ENCODE results near the gene LTBP3.
"Not testable (repeated sequence)": the region's sequence is repeated elsewhere in the genome, so short reads cannot be mapped to it uniquely, and the experiment has no call there.

LTBP3 gene

GRCh38 chr11:65526744-65527143, 31.4 kb downstream of the LTBP3 start:
- TF ChIP-seq, protein P1, sequence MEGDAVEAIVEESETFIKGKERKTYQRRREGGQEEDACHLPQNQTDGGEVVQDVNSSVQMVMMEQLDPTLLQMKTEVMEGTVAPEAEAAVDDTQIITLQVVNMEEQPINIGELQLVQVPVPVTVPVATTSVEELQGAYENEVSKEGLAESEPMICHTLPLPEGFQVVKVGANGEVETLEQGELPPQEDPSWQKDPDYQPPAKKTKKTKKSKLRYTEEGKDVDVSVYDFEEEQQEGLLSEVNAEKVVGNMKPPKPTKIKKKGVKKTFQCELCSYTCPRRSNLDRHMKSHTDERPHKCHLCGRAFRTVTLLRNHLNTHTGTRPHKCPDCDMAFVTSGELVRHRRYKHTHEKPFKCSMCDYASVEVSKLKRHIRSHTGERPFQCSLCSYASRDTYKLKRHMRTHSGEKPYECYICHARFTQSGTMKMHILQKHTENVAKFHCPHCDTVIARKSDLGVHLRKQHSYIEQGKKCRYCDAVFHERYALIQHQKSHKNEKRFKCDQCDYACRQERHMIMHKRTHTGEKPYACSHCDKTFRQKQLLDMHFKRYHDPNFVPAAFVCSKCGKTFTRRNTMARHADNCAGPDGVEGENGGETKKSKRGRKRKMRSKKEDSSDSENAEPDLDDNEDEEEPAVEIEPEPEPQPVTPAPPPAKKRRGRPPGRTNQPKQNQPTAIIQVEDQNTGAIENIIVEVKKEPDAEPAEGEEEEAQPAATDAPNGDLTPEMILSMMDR (IDR thresholded peaks at IDR 0.05; ENCODE audit: control insufficient read depth, insufficient read depth, low read depth, low read length, missing control alignments) = no peak

DNA sequence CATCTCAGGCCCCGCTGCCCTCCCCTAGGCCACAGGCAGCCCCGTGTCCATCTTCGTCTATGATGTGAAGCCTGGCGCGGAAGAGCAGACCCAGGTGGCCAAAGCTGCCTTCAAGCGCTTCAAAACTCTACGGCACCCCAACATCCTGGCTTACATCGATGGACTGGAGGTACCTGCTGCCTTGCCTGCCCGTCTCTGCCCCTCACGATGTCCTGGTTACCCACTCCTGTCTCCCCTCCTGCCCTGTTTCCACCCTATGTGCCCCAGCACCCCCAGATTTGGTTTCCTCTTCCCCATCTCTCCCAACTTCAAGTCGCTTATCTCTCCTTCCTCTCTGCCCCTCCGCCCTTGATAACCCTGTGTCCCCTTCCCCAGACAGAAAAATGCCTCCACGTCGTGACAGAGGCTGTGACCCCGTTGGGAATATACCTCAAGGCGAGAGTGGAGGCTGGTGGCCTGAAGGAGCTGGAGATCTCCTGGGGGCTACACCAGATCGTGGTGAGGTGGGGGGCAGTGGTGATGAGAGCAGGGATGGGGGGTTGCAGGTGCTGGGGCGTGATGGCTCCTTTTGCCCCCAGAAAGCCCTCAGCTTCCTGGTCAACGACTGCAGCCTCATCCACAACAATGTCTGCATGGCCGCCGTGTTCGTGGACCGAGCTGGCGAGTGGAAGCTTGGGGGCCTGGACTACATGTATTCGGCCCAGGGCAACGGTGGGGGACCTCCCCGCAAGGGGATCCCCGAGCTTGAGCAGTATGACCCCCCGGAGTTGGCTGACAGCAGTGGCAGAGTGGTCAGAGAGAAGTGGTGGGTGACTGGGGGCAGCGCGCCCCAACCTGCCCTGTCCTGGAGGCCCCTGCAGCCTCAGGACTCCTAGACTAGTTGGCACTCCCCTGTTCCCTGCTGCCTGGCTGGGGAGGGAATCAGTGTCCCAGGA, 32.3 kb downstream of the LTBP3 start:
- peak overlapping the region; percentile 83 for H3K4me3 ChIP-seq (ENCODE audit: control insufficient read depth, low read depth, low read length)
- DNase-seq (ENCODE audit: low read depth) = no peak
- TF ChIP-seq, protein P1 (IDR thresholded peaks at IDR 0.05; ENCODE audit: control insufficient read depth, insufficient read depth, low read depth, low read length, missing control alignments) = no peak

More at GRCh38 chr11:65526744-65527143, 31.4 kb downstream of the LTBP3 start:
- peak overlapping the region; percentile 83 for H3K4me3 ChIP-seq (ENCODE audit: control insufficient read depth, low read depth, low read length)
- DNase-seq (ENCODE audit: low read depth) = no peak

- H3K4me3 ChIP-seq (ENCODE audit: control insufficient read depth, low read depth, low read length) = peak within 1 kb of the TSS; percentile 83
- peak; percentile 39 for DNase-seq (ENCODE audit: low read depth)
- TF ChIP-seq, protein P1 (IDR thresholded peaks at IDR 0.05; ENCODE audit: control insufficient read depth, insufficient read depth, low read depth, low read length, missing control alignments) = no peak
Measured at GRCh38 chr11:65524741-65525545, 33.2 kb downstream of the LTBP3 start, which contains the start of gene SCYL1. TSS of gene SCYL1 (plus strand) at chr11:65525083. CDS start at chr11:65525154, 71 bp downstream.

- H3K4me3 ChIP-seq (ENCODE audit: control insufficient read depth, low read depth, low read length) = no peak overlapping the region; the same call in 1 of the 2 replicates
- TF ChIP-seq, protein P1 (IDR thresholded peaks at IDR 0.05; ENCODE audit: control insufficient read depth, insufficient read depth, low read depth, low read length, missing control alignments) = no peak
- no peak for DNase-seq (ENCODE audit: low read depth)
Measured at GRCh38 chr11:65524014-65524740, 34.0 kb downstream of the LTBP3 start.

DNA sequence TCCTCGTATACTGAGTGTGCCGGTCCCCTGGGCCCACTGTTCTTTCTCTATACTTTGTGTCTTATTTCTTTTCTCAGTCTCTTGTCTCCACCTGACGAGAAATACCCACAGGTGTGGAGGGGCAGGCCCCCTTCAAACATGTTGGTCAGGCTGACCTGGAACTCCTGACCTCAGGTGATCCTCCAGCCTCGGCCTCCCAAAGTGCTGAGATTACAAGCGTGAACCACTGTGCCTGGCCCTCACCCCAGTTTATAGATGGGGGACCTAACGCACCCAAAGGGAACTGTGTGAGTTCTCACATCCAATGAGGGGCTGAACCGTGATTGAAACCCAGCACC, 34.6 kb downstream of the LTBP3 start:
- not testable (repeated sequence) for DNase-seq (ENCODE audit: low read depth); H3K4me3 ChIP-seq (ENCODE audit: control insufficient read depth, low read depth, low read length)

GRCh38 chr11:65522718-65523630, 35.2 kb downstream of the LTBP3 start:
- H3K4me3 ChIP-seq (ENCODE audit: control insufficient read depth, low read depth, low read length); DNase-seq (ENCODE audit: low read depth): not testable (repeated sequence)

DNA sequence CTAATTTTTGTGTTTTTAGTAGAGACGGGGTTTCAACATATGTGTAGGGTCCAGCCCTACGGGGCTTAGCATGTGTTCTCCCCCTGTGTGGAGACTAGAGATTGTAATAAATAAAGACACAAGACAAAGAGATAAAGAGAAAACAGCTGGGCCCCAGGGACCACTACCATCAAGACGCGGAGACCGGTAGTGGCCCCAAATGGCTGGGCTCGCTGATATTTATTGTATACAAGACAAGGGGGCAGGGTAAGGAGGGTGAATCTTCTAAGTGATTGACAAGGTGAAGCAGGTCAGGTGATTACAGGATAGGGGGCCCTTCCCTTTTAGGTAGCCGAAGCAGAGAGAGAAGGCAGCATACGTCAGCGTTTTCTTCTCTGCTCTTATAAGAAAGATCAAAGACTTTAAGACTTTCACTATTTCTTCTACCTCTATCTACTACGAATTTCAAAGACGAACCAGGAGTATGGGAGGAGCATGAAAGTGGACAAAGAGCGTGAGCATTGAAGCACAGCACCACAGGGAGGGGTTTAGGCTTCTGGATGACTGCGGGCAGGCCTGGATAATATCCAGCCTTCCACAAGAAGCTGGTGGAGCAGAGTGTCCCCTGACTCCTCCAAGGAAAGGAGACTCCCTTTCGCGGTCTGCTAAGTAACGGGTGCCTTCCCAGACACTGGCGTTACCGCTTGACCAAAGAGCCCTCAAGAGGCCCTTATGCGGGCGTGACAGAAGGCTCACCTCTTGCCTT, 36.2 kb downstream of the LTBP3 start:
- DNase-seq (ENCODE audit: low read depth); H3K4me3 ChIP-seq (ENCODE audit: control insufficient read depth, low read depth, low read length): not testable (repeated sequence)

DNA sequence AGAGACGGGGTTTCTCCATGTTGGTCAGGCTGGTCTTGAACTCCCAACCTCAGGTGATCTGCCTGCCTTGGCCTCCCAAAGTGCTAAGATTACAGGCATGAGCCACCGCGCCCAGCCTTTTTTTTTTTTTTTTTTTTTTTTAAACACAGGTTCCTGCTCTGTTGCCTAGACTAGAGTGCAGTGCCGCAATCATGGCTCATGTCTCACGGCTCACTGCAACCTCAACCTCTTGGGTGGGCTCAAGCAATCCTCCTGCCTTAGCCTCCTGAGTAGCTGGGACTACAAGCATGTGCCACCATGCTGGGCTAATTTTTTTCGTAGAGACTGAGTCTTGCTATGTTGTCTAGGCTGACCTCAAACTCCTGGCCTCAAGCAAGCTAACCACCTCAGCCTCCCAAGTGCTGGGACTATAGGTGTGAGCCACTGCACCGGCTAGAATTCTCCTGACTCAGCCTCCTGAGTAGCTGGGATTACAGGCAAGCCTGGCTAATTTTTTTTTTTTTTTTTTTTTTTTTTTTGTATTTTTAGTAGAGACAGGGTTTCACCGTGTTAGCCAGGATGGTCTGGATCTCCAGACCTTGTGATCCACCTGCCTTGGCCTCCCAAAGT, 39.1 kb downstream of the LTBP3 start:
- not testable (repeated sequence) for DNase-seq (ENCODE audit: low read depth); H3K4me3 ChIP-seq (ENCODE audit: control insufficient read depth, low read depth, low read length)
